ENCODE results near the gene PAX9. TPM values are rescaled to one million over a fixed set of nuclear protein-coding genes. Genes with fewer than 3 reads are reported as not detected.

The PAX9 gene
- total and polyA plus RNA-seq, 2 donors (not counting 1 experiment from before 2014, with no cell fraction given), result not detected

DNA sequence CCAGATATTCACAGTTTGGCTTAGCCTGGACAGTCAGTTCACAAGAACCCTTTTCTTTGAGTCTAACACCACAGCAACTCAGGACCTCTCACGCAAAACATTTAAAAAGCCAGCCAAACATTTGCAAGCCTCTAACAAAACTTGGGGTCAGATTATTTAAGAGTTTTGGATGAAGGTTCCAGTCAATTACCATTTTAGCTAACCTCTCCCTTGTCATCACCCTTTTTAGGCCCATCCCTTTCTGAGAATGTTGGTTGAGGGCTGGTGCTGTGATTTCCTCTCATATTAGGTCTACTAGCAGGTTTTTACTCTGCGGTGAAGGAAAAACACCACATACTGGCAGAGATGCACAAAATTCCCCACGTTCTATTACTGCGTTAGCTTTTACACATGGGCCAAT lies 20.7 kb downstream of the PAX9 start:
- DNase-seq, result no peak
- ChIA-PET CTCF (no interaction called here), POLR2A (no interaction called here)
- no peak overlapping the region for H2AFZ ChIP-seq (ENCODE audit: insufficient read depth, low read depth, low read length, poor library complexity, severe bottlenecking)
- Mint-ChIP-seq H3K4me3 (no peak overlapping the region), H3K9me3 (ENCODE audit: insufficient read depth) (no peaks in the 10 kb centered on the region), H3K27ac (no peak overlapping the region), H3K27me3 (peaks cover under 1% of the 10 kb centered on the region), H3K4me1 (no peaks in the 10 kb centered on the region)
- 94% methylated on average over 3 of the region's 4 CpGs for WGBS (ENCODE audit: insufficient coverage)
- H3K9me3 ChIP-seq (ENCODE audit: control extremely low read depth in 1 of 3, control insufficient read depth in 2 of 3, insufficient read depth in 1 of 3, low read length in 2 of 3), result no peaks in the 10 kb centered on the region
- no peak for ATAC-seq (ENCODE audit: low read depth)
- H3K4me3 ChIP-seq (ENCODE audit: control extremely low read depth in 1 of 5, extremely low read depth in 1 of 5, insufficient read depth in 1 of 5, low read depth in 2 of 5, low read length in 4 of 5), result no peak overlapping the region
- H3K27me3 ChIP-seq (replicated peaks in 1 of 4; ENCODE audit: control extremely low read depth in 1 of 4, control insufficient read depth in 3 of 4, insufficient read depth in 4 of 4, low read length in 3 of 4), result no peaks in the 10 kb centered on the region
- intact Hi-C loops (cut with micrococcal nuclease), result no loop called here
- H3K4me1 ChIP-seq (ENCODE audit: control insufficient read depth in 2 of 2, insufficient read depth in 2 of 2, low read length in 2 of 2), result no peaks in the 10 kb centered on the region
- H3K9ac ChIP-seq (ENCODE audit: low read length), result no peak overlapping the region
- H4K20me1 ChIP-seq (ENCODE audit: control insufficient read depth, insufficient read depth, low read length, poor library complexity, severe bottlenecking), result no peaks in the 10 kb centered on the region
- H3K79me2 ChIP-seq (ENCODE audit: control insufficient read depth, insufficient read depth, low read length), result no peaks in the 10 kb centered on the region
- H3K4me2 ChIP-seq (replicated peaks; ENCODE audit: low read depth, low read length, poor library complexity, severe bottlenecking), result no peak overlapping the region
- H3K36me3 ChIP-seq (replicated peaks in 1 of 2; ENCODE audit: control extremely low read depth in 1 of 2, control insufficient read depth in 1 of 2, extremely low read depth in 1 of 2, insufficient read depth in 2 of 2, low read length in 1 of 2), result no peaks in the 10 kb centered on the region
- H3K27ac ChIP-seq (ENCODE audit: low read length in 2 of 2), result no peak overlapping the region
- TF ChIP-seq EZH2 (IDR thresholded peaks at IDR 0.05; ENCODE audit: borderline replicate concordance, insufficient read depth, low read depth, low read length, poor library complexity, severe bottlenecking) (no peak), CTCF (IDR thresholded peaks at IDR 0.05) (no peak)

DNA sequence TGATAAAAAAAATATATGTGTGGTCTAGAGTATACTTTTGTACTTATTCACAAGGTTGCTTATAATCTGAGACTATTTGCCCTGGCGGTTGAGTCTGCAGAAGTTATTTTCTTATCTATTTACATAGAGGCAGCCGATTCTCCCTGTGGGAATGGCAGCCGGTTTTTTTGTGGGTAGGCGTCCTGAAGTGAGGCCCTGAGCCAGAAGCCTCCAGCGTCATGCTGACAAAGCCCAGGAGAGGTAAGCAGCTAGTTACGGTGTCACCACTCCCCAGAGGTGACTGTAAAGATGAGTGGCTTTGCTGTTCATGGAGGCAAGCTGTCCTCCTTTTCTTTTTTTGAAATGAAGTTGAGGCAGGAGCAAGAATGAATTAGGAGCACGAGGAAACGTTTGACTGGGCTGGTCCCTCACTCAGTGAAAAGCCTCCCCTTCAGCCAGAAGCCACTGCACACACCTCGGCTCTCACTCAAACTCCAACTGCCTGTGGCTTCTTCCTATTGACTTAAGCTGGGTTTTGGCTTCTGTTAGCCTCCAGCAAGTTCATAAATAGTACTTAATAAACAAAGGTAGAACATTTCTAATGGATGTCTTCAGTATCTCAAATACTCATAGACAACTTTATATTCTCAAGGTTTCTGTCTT lies 21.5 kb downstream of the PAX9 start:
- Mint-ChIP-seq H3K27ac (no peak overlapping the region), H3K9me3 (ENCODE audit: insufficient read depth) (no peaks in the 10 kb centered on the region), H3K27me3 (no peaks in the 10 kb centered on the region), H3K4me1 (no peaks in the 10 kb centered on the region), H3K4me3 (no peak overlapping the region)
- POLR2A ChIA-PET, result no interaction called here
- 76% methylated on average over 3 of the region's 9 CpGs for WGBS (ENCODE audit: insufficient coverage)
- Histone ChIP-seq H3K9me3 (ENCODE audit: control extremely low read depth in 1 of 3, control insufficient read depth in 2 of 3, insufficient read depth in 1 of 3, low read length in 2 of 3) (no peaks in the 10 kb centered on the region), H3K36me3 (replicated peaks in 1 of 2; ENCODE audit: control extremely low read depth in 1 of 2, control insufficient read depth in 1 of 2, extremely low read depth in 1 of 2, insufficient read depth in 2 of 2, low read length in 1 of 2) (no peaks in the 10 kb centered on the region), H4K20me1 (ENCODE audit: control insufficient read depth, insufficient read depth, low read length, poor library complexity, severe bottlenecking) (no peaks in the 10 kb centered on the region), H3K4me1 (ENCODE audit: control insufficient read depth in 2 of 2, insufficient read depth in 2 of 2, low read length in 2 of 2) (no peaks in the 10 kb centered on the region), H3K9ac (ENCODE audit: low read length) (no peak overlapping the region), H3K27ac (ENCODE audit: low read length in 2 of 2) (no peak overlapping the region), H2AFZ (ENCODE audit: insufficient read depth, low read depth, low read length, poor library complexity, severe bottlenecking) (no peak overlapping the region), H3K4me2 (replicated peaks; ENCODE audit: low read depth, low read length, poor library complexity, severe bottlenecking) (no peak overlapping the region), H3K79me2 (ENCODE audit: control insufficient read depth, insufficient read depth, low read length) (no peaks in the 10 kb centered on the region), H3K4me3 (ENCODE audit: control extremely low read depth in 1 of 5, extremely low read depth in 1 of 5, insufficient read depth in 1 of 5, low read depth in 2 of 5, low read length in 4 of 5) (no peak overlapping the region), H3K27me3 (replicated peaks in 1 of 4; ENCODE audit: control extremely low read depth in 1 of 4, control insufficient read depth in 3 of 4, insufficient read depth in 4 of 4, low read length in 3 of 4) (no peaks in the 10 kb centered on the region)
- intact Hi-C loops (cut with micrococcal nuclease), result no loop called here
- TF ChIP-seq EZH2 (IDR thresholded peaks at IDR 0.05; ENCODE audit: borderline replicate concordance, insufficient read depth, low read depth, low read length, poor library complexity, severe bottlenecking), result no peak
- TF ChIP-seq CTCF (IDR thresholded peaks at IDR 0.05), result no peak
- DNase-seq (no peak), ATAC-seq (ENCODE audit: low read depth) (no peak)
- CTCF ChIA-PET, result no interaction called here
